RCC 7860 (cell line): ENCODE results near the gene KLF17.

Source experiments
- DNase-seq: peaks from one replicate; pipeline ENCODE4 v3.0.0-alpha.2; 2015; ENCODE audit warnings: low spot score
- FAIRE-seq: peaks from 2 replicates; lab custom pipeline; 2012; peaks lifted over from hg19 to GRCh38; lab: Jason Lieb, UNC

KLF17 gene, protein sequence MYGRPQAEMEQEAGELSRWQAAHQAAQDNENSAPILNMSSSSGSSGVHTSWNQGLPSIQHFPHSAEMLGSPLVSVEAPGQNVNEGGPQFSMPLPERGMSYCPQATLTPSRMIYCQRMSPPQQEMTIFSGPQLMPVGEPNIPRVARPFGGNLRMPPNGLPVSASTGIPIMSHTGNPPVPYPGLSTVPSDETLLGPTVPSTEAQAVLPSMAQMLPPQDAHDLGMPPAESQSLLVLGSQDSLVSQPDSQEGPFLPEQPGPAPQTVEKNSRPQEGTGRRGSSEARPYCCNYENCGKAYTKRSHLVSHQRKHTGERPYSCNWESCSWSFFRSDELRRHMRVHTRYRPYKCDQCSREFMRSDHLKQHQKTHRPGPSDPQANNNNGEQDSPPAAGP

DNA sequence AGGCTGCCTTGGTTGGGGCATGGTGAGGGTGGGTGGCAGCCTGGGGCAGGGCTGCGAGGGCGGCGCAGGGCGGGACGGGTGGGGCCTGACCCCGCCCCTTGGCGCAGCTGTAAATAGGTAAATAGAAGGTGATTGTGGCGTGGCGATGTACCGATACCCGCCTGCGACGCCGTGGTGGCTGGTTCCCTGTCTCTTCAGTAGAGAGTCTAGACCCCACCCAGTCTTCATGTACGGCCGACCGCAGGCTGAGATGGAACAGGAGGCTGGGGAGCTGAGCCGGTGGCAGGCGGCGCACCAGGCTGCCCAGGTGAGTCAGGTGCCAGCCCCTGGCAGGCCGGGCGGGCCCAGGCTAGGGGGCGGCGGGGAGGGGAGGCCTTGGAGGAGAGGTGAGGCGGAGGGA lies at the start of gene KLF17:
Gene KLF17 (plus strand): TSS at position 140 of the 400 bp plus-strand sequence. CDS start 87 bp downstream, at position 227.
- FAIRE-seq (no peak), DNase-seq (no peak)

DNA sequence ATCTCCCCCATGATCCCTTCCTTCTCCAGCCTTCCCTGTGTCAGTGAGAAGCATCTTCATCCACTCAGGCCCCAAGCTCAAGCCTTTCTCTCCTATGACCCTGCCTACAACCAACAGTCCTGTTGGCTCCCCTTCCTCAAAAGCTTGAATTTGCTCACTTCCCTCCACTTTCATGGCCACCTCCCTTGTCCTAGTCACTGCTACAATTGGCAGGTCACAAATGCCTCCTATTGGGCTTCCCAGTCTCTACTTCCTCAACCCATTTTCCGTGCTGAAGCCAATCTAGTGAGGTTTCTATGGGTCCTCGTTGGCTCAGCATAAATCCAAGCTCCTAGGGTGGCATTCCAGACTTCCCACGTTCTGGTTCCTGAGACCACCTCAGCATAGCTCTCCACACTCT lies 47.2 kb upstream of the KLF17 start:
- FAIRE-seq = no peak
- no peak for DNase-seq

- FAIRE-seq (peak; percentile 87), DNase-seq (peak; percentile 76)
These were observed 46.4 kb upstream of the KLF17 start for GRCh38 chr1:44072204-44072603.

GRCh38 chr1:44072821-44073220 lies 45.8 kb upstream of the KLF17 start:
- FAIRE-seq = no peak
- no peak for DNase-seq

DNA sequence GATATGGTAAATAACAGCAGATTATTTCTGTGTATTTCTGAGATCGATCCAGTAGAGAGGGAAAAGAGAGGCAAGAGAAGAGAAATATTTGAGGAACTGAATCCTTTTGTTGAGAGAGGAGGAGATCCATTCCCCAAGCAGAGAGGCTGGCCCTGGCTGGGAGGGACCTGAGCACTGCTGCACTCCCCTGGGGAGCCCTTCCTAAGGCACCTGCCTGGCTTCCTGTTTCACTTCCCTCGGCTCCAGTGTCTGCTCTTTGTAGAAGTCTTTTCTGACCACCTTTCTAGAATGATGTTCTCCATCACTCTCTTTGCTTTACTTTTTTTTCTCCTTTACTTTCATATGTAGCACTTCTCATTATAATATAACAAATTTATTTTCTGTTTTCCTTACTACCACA lies 45.1 kb upstream of the KLF17 start:
- FAIRE-seq (no peak), DNase-seq (no peak)

GRCh38 chr1:44074415-44074814 lies 44.2 kb upstream of the KLF17 start:
- DNase-seq = no peak
- no peak for FAIRE-seq

- FAIRE-seq (peak; percentile 98), DNase-seq (peak; percentile 88)
These were observed 42.6 kb upstream of the KLF17 start for GRCh38 chr1:44076066-44076465.

DNA sequence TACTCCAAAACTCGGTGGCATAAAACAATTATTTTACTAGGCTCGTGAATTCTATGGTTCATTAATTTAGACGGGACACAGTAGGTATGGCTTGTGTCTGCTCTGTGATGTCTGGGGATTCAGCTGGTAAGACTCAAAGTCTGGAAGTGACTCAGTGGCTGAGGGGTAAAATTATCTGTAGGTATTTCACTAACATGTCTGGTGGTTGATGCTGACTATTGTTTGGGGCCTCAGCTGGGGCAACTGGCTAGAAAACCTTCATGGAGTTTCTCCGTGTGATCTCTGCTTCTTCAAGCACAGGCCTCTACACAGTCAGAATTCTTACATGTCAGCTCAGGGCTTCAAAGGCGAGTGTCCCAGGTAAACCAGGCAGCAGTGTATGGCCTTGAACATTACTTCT lies 41.2 kb upstream of the KLF17 start:
- FAIRE-seq (peak; percentile 33), DNase-seq (peak; percentile 28)

- DNase-seq (no peak), FAIRE-seq (no peak)
These were observed 40.5 kb upstream of the KLF17 start for GRCh38 chr1:44078104-44078503.

GRCh38 chr1:44079566-44079965 lies 39.1 kb upstream of the KLF17 start:
- FAIRE-seq (no peak), DNase-seq (no peak)

- FAIRE-seq = peak; percentile 78
- peak; percentile 85 for DNase-seq
These were observed 33.5 kb upstream of the KLF17 start for GRCh38 chr1:44084998-44085675.

GRCh38 chr1:44086692-44087474 lies 31.7 kb upstream of the KLF17 start:
- FAIRE-seq (no peak), DNase-seq (no peak)

- DNase-seq = no peak
- no peak for FAIRE-seq
These were observed 29.1 kb upstream of the KLF17 start for GRCh38 chr1:44089371-44090048.

DNA sequence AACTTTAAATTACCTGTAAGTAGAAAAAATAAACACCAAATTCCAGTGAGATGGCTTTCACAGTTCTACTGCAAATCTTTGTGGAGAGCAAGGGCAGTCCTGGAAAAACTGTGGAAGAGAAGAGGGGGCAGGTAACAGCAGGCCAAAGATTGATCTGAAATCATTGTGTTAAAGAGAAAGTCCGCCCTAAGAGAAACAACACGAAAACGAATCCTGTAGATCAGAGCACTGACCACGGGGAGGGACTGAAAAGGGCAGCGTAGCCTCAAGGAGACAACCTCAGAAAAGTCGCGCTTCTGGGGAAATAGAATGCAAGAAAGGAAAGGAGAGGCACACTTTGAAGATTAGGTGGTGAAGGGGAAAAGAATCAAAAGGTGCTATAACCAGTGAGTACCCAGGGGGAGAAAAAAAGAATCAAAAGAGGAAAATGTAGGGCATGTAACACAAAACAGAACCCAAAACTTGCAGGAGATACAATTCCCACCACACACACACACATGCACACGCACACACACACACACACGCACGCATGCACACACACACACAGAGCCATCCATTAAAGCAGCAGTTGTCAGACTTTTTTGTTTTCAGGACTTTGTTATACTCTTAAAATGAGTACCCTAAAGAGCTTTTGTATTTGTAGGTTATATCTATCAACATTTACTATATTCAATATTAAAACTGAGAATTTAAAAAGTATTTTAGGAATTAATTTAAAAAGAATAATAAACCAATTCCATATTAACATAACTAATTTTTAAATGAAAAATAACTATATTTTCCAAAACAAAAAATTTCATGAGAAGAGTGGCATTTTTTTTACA lies 28.0 kb upstream of the KLF17 start:
- peak; percentile 12 for FAIRE-seq
- no peak for DNase-seq

DNA sequence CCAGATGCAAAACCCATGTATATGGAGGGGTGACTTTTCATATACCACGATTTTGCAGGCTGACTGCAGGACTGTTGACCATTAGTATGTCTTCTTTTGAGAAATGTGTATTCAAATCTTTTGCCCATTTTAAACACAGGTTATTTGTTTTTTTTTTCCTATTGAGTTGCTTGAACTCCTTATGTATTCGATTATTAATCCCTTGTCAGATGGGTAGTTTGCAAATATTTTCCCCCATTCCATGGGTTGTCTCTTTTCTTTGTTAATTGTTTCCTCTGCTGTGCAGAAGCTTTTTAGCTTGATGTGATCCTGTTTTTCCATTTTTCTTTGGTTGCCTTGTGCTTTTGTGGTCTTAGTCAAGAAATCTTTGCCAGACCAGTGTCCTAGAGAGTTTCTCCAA lies 24.6 kb upstream of the KLF17 start:
- no peak for DNase-seq
- no peak for FAIRE-seq

DNA sequence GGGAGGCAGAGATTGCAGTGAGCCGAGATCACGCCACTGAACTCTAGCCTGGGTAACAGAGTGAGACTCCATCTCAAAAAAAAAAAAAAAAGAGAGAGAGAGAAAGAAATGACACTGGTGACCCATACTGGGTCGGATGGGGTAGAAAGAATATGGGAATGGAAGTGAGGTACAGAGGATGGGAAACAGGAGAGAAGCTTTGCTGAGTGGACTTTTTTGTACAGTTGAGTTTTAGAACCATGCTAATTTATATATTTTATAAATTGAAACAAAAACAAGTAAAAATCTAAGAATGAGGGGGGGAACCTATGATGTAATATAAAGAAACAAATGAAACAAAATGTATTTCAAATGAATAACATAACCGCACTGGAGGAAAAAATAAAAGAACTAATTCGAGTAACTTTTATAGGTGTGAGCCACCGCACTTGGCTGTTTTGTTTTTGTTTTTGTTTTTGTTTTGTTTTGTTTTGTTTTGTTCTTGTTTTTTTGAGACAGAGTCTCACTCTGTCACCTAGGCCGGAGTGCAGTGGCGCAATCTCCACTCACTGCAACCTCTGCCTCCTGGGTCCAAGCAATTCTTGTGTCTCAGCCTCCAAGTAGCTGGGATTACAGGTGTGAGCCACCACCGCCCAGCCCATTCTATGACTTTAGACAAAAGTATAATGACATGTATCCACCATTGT lies 18.3 kb upstream of the KLF17 start:
- DNase-seq (no peak), FAIRE-seq (no peak)

- no peak for DNase-seq
- FAIRE-seq = no peak
These were observed 17.3 kb upstream of the KLF17 start for GRCh38 chr1:44101328-44101727.

GRCh38 chr1:44103270-44104131 lies 15.1 kb upstream of the KLF17 start:
- FAIRE-seq (no peak), DNase-seq (no peak)

GRCh38 chr1:44105810-44106209 lies 12.8 kb upstream of the KLF17 start:
- FAIRE-seq = no peak

More at GRCh38 chr1:44105810-44106209, 12.8 kb upstream of the KLF17 start:
- no peak for DNase-seq
